Measurements from ENCODE around the gene MGME1. TPM values are rescaled to one million over a fixed set of nuclear protein-coding genes. Genes with fewer than 3 reads are reported as not detected.

MGME1 gene
- total and polyA plus RNA-seq, 2 of the 13 experiments (the other 11 are each of a cell fraction or from before 2014, with no cell fraction given), result 36.7 to 66.6 TPM

DNA sequence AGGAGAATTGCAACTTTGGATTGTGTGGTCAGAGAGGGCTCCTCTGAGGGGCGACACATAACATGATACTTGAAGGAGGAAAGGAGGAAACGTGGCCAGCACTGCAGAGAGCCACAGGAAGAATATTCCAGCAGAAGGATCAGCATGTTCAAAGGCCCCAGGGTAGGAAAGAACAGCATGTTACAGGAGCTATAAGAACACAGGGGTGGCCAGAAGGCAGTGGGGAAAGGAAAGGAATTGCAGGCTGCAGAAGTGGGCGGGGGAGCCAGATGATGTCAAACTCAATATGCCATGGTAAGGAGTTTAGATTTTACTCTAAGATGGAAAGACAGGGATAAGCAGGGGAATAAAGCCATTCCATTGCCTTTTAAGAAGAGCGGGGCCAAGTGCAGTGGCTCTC is 30.7 kb downstream of the MGME1 start:
- no peak for TF ChIP-seq ZNF678 (CRISPR knock-in tag; IDR thresholded peaks at IDR 0.05)
- TF ChIP-seq ZSCAN29 (CRISPR knock-in tag; conservative IDR thresholded peaks at IDR 0.05), result no peak
- TF ChIP-seq PCBP2 (optimal IDR thresholded peaks at IDR 0.05; ENCODE audit: low read depth, low read length, poor library complexity, severe bottlenecking), result no peak
- no peak for TF ChIP-seq ARID3A (IDR thresholded peaks at IDR 0.05; ENCODE audit: low read depth, low read length)
- no peak for TF ChIP-seq ZNF577 (CRISPR knock-in tag; IDR thresholded peaks at IDR 0.05; ENCODE audit: borderline replicate concordance, low read depth)
- no peak for TF ChIP-seq PRDM10 (CRISPR knock-in tag; IDR thresholded peaks at IDR 0.05; ENCODE audit: low read depth)
- no peak for TF ChIP-seq SMC3 (IDR thresholded peaks at IDR 0.05; ENCODE audit: low read length)
- TF ChIP-seq, protein P1, sequence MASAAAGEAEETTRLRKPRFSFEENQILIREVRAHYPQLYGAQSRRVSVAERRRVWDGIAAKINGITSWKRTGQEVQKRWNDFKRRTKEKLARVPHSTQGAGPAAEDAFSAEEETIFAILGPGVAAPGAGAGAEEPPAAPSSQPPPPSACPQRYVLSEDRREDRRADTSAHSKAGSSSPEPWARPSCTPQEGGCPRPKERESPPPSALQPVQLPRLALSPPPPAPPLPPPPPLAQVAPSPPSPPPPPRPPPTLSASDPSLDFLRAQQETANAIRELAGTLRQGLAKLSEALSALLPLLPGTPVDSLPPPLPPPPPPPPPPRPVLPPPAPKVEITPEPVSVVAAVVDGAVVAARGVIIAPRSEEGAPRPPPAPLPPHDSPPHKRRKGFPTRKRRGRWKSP (CRISPR knock-in tag; IDR thresholded peaks at IDR 0.05), result no peak
- no peak for TF ChIP-seq ZNF792 (CRISPR knock-in tag; IDR thresholded peaks at IDR 0.05)
- TF ChIP-seq ZNF713 (CRISPR knock-in tag; IDR thresholded peaks at IDR 0.05), result no peak
- no peak for TF ChIP-seq ZNF562 (CRISPR knock-in tag; IDR thresholded peaks at IDR 0.05; ENCODE audit: borderline replicate concordance)
- peaks cover 2 to 29% of the 10 kb centered on the region in 2 experiments; a peak in 3 of 5 replicates for H3K27me3 ChIP-seq (ENCODE audit: control insufficient read depth in 1 of 2, insufficient read depth in 2 of 2, low read length in 2 of 2)
- H3K9ac ChIP-seq (ENCODE audit: insufficient read depth, low read depth, low read length), result no peak overlapping the region
- ATAC-seq, result no peak
- 60% methylated on average over 4 of the region's 4 CpGs for WGBS (ENCODE audit: low lambda C conversion rate)
- POLR2A ChIA-PET, result no interaction called here
- H3K4me3 ChIP-seq (replicated peaks in 1 of 3; ENCODE audit: insufficient read depth in 1 of 3, low read depth in 2 of 3, low read length in 3 of 3), result no peak overlapping the region
- intact Hi-C loops (cut with micrococcal nuclease; ENCODE audit: unreplicated experiment), result loop anchor here (5.0 kb wide), 2 partner anchors 142 to 467 kb away; partner anchors contain the start of gene BFSP1
- H3K4me1 ChIP-seq (ENCODE audit: insufficient read depth, low read length), result peaks cover 50% of the 10 kb centered on the region
- H3K4me2 ChIP-seq (ENCODE audit: low read depth, low read length), result no peak overlapping the region
- in situ Hi-C loops (cut with HindIII; ENCODE audit: extremely low pct_ligation_motif_present, low pct_unique_long_range_greater_than_20kb), result no loop called here
- H3K27ac ChIP-seq (ENCODE audit: extremely low read length, insufficient read depth, low read length), result no peak overlapping the region
- DNase-seq (ENCODE audit: low spot score), result no peak
- no peak for FAIRE-seq
- H3K36me3 ChIP-seq (replicated peaks in 1 of 2; ENCODE audit: control insufficient read depth in 1 of 2, insufficient read depth in 2 of 2, low read length in 2 of 2), result no peaks in the 10 kb centered on the region
- H2AFZ ChIP-seq (ENCODE audit: low read length), result no peak overlapping the region
- no peaks in the 10 kb centered on the region for H4K20me1 ChIP-seq (ENCODE audit: insufficient read depth, low read length)
- BruUV-seq (replicated peaks), result no TSS peak
- H3K9me3 ChIP-seq (ENCODE audit: low read length), result no peaks in the 10 kb centered on the region
- no peaks in the 10 kb centered on the region for H3K79me2 ChIP-seq (ENCODE audit: insufficient read depth, low read length)
- CTCF ChIA-PET (ENCODE audit: low intra/inter-chr PET ratio, low total read pairs), result no interaction called here

Data from HepG2 (cell line).